HepG2 (cell line): ENCODE results near the gene GALNT9. TPM values are rescaled to one million over a fixed set of nuclear protein-coding genes. Genes with fewer than 3 reads are reported as not detected.

Experiments used
- ATAC-seq: fragments of 200-7000 bp; cut with Tn5 transposase; 3 replicates; pipeline ENCODE4 v1.9.1; 2020; ENCODE audit warnings: mild to moderate bottlenecking, moderate library complexity
- BruUV-seq: library from RNA; stranded (reverse); fragments of 400-500 nt; replicated peaks from 2 replicates; lab custom pipeline; 2021; lab: Mats Ljungman, UMichigan
- CTCF ChIA-PET: fragments of 300-600 bp; formaldehyde crosslinking; extraction: SDS; loops from one replicate; lab custom pipeline; 2021; ENCODE audit warnings: low total read pairs, inconsistent platforms, low intra/inter-chr PET ratio; lab: Yijun Ruan, JAX
- POLR2A ChIA-PET: fragments of 350-600 bp; sonication (Branson Sonifier 250); formaldehyde crosslinking; loops from one replicate; lab custom pipeline; 2020; ENCODE audit warnings: antibody characterized with exemption, inconsistent platforms; lab: Yijun Ruan, JAX
- DNase-seq: peaks from one replicate; pipeline ENCODE4 v3.0.0-alpha.2; 2015; ENCODE audit warnings: low spot score
- FAIRE-seq: peaks from 3 replicates; lab custom pipeline; 2011; peaks lifted over from hg19 to GRCh38; lab: Jason Lieb, UNC
- H2AFZ ChIP-seq: one replicate; pipeline ENCODE4 v1.6.1; 2011; ENCODE audit warnings: low read length, inconsistent platforms
- H3K27ac ChIP-seq: fragments of 300-600 bp; 3 replicates; pipeline ENCODE4 v1.8.0; 2011; ENCODE audit warnings: mixed run types, mild to moderate bottlenecking, mixed read lengths, low read length, inconsistent platforms; ENCODE audit not compliant: insufficient read depth; ENCODE audit errors: extremely low read length
- H3K27me3 ChIP-seq, 2 experiments: fragments of 200-600 bp in 1 of 2; 2 replicates in 1 of 2; 3 replicates in 1 of 2; pipeline versions ENCODE4 v1.6.0 to v1.8.0; 2011; ENCODE audit warnings: low read length in 2 of 2, mild to moderate bottlenecking in 2 of 2, moderate library complexity in 2 of 2, inconsistent platforms in 1 of 2; ENCODE audit not compliant: insufficient read depth in 2 of 2, control insufficient read depth in 1 of 2
- H3K36me3 ChIP-seq, 2 experiments: fragments of 200-600 bp in 1 of 2; replicated peaks in 1 of 2; 2 replicates in 1 of 2; 3 replicates in 1 of 2; pipeline versions ENCODE4 v1.5.1 to v1.8.0; 2011; ENCODE audit warnings: low read length in 2 of 2, inconsistent platforms in 1 of 2; ENCODE audit not compliant: insufficient read depth in 2 of 2, control insufficient read depth in 1 of 2
- H3K4me1 ChIP-seq: 2 replicates; pipeline ENCODE4 v1.5.1; 2012; ENCODE audit warnings: low read length, inconsistent platforms; ENCODE audit not compliant: insufficient read depth
- H3K4me2 ChIP-seq: 2 replicates; pipeline ENCODE4 v1.6.0; 2011; ENCODE audit warnings: low read depth, low read length, inconsistent platforms
- H3K4me3 ChIP-seq, 3 experiments: fragments of 200-600 bp in 1 of 3; sonication (generic), shearing (Covaris generic) in 1 of 3; replicated peaks in 1 of 3; 2 replicates each; pipeline ENCODE4 v1.5.1; 2011 to 2016; ENCODE audit warnings: low read length in 3 of 3, inconsistent platforms in 2 of 3, low read depth in 2 of 3, mild to moderate bottlenecking in 2 of 3, control low read depth in 1 of 3, mixed read lengths in 1 of 3; ENCODE audit not compliant: insufficient read depth in 1 of 3
- H3K79me2 ChIP-seq: one replicate; pipeline ENCODE4 v1.6.1; 2011; ENCODE audit warnings: low read length, inconsistent platforms; ENCODE audit not compliant: insufficient read depth
- H3K9ac ChIP-seq: 2 replicates; pipeline ENCODE4 v1.6.0; 2011; ENCODE audit warnings: mild to moderate bottlenecking, low read depth, low read length, inconsistent platforms; ENCODE audit not compliant: insufficient read depth
- H3K9me3 ChIP-seq: 2 replicates; pipeline ENCODE4 v1.5.1; 2012; ENCODE audit warnings: mild to moderate bottlenecking, low read length
- H4K20me1 ChIP-seq: 2 replicates; pipeline ENCODE4 v1.6.0; 2011; ENCODE audit warnings: inconsistent platforms, mild to moderate bottlenecking, low read length, moderate library complexity; ENCODE audit not compliant: insufficient read depth
- ELF1 ChIP-seq: sonication (generic); formaldehyde crosslinking; IDR thresholded peaks from 2 replicates; pipeline ENCODE4 v1.4.0; 2020; ENCODE audit warnings: missing genetic modification reagents
- HNRNPUL1 ChIP-seq: fragments of 200-400 bp; formaldehyde crosslinking; IDR thresholded peaks from 2 replicates; pipeline ENCODE4 v1.6.1; 2017; ENCODE audit warnings: low read depth, mild to moderate bottlenecking, low read length, moderate library complexity
- IRX3 ChIP-seq: sonication (generic); formaldehyde crosslinking; IDR thresholded peaks from 2 replicates; pipeline ENCODE4 v1.8.1; 2023; ENCODE audit warnings: mild to moderate bottlenecking, low read depth, missing genetic modification reagents, borderline replicate concordance
- NFATC3 ChIP-seq: sonication (generic); formaldehyde crosslinking; IDR thresholded peaks from 2 replicates; pipeline ENCODE4 v1.5.1; 2020; ENCODE audit warnings: mild to moderate bottlenecking, missing genetic modification reagents
- POGK ChIP-seq: sonication (generic); formaldehyde crosslinking; conservative IDR thresholded peaks from 2 replicates; pipeline ENCODE4 v1.8.0; 2022; ENCODE audit warnings: mild to moderate bottlenecking, moderate library complexity, missing genetic modification reagents
- PRDM4 ChIP-seq: sonication (generic); formaldehyde crosslinking; IDR thresholded peaks from 2 replicates; pipeline ENCODE4 v1.9.0; 2021; ENCODE audit warnings: missing genetic modification reagents, borderline replicate concordance
- PRPF4 ChIP-seq: fragments of 200-400 bp; formaldehyde crosslinking; IDR thresholded peaks from 2 replicates; pipeline ENCODE4 v1.6.1; 2016; ENCODE audit warnings: low read length, low read depth; ENCODE audit not compliant: poor library complexity, severe bottlenecking
- SP2 ChIP-seq: sonication (generic); formaldehyde crosslinking; IDR thresholded peaks from 2 replicates; pipeline ENCODE4 v1.5.1; 2020; ENCODE audit warnings: mild to moderate bottlenecking, missing genetic modification reagents
- SRSF4 ChIP-seq: fragments of 200-400 bp; formaldehyde crosslinking; IDR thresholded peaks from one replicate; pipeline ENCODE4 v1.6.1; 2018; ENCODE audit warnings: mild to moderate bottlenecking, low read depth, low read length, moderate library complexity; ENCODE audit not compliant: poor library complexity, severe bottlenecking
- ZFYVE20 ChIP-seq: sonication (generic); formaldehyde crosslinking; IDR thresholded peaks from 2 replicates; pipeline ENCODE4 v1.8.0; 2023; ENCODE audit warnings: low read depth, mild to moderate bottlenecking, moderate library complexity, missing genetic modification reagents, borderline replicate concordance
- ZNF260 ChIP-seq: sonication (generic); formaldehyde crosslinking; IDR thresholded peaks from 2 replicates; pipeline ENCODE4 v1.4.0; 2020; ENCODE audit warnings: missing genetic modification reagents, low read depth, mild to moderate bottlenecking, borderline replicate concordance
- ZNF282 ChIP-seq: fragments of 450-650 bp; IDR thresholded peaks from 2 replicates; pipeline ENCODE4 v1.6.1; 2018; ENCODE audit not compliant: partially characterized antibody
- ZNF383 ChIP-seq: sonication (generic); formaldehyde crosslinking; IDR thresholded peaks from 2 replicates; pipeline ENCODE4 v1.4.0; 2020; ENCODE audit warnings: missing genetic modification reagents, mild to moderate bottlenecking, borderline replicate concordance
- ZNF563 ChIP-seq: sonication (generic); formaldehyde crosslinking; IDR thresholded peaks from 2 replicates; pipeline ENCODE4 v1.8.0; 2022; ENCODE audit warnings: mild to moderate bottlenecking, moderate library complexity, missing genetic modification reagents
- WGBS: methylation state at CpG from one replicate; pipeline ENCODE4 v1.1.6; 2017; ENCODE audit warnings: low lambda C conversion rate; 5-methylcytosine and 5-hydroxymethylcytosine counted together
- in situ Hi-C: cut with HindIII; loops from 2 replicates; pipeline ENCODE4 v1.10.0; 2017; ENCODE audit warnings: low pct_unique_long_range_greater_than_20kb; ENCODE audit not compliant: extremely low pct_ligation_motif_present
- intact Hi-C: fragments of 100-400 bp; cut with micrococcal nuclease; formaldehyde crosslinking; loops from one replicate; pipeline ENCODE4 v1.10.0; 2022; ENCODE audit not compliant: unreplicated experiment
- polyA plus RNA-seq, 8 experiments: library from polyadenylated mRNA; depleted of rRNA in 3 of 8; stranded (reverse) in 7 of 8; unstranded in 1 of 8; fragments of >200 nt; fragmentation: Illumina TruSeq in 4 of 8; extraction: Trizol in 4 of 8; gene quantifications; 2 replicates each; pipeline versions ENCODE4 v1.2.1 to v1.2.3, GENCODE V29; 2011 to 2016; ENCODE audit warnings: low read depth in 4 of 8, missing spikeins in 1 of 8, mixed read lengths in 1 of 8; ENCODE audit not compliant: insufficient read depth in 1 of 8
- total RNA-seq, 5 experiments: library from RNA; depleted of rRNA; stranded (reverse); fragments of >200 nt; fragmentation: Illumina TruSeq; extraction: Trizol; gene quantifications; 2 replicates each; pipeline ENCODE4 v1.2.3, GENCODE V29; 2016; ENCODE audit warnings: low read depth in 1 of 5
- TF ChIP-seq, protein P1 (sequence below): sonication (generic); formaldehyde crosslinking; conservative IDR thresholded peaks from 2 replicates; pipeline ENCODE4 v1.4.0; 2020; ENCODE audit warnings: missing genetic modification reagents

The GALNT9 gene
- total and polyA plus RNA-seq, 2 of the 13 experiments (the other 11 are each of a cell fraction or from before 2014, with no cell fraction given), result 0.04 TPM; not detected in 1

- H3K4me1 ChIP-seq, result peaks cover 31% of the 10 kb centered on the region
- peaks cover 19 to 87% of the 10 kb centered on the region in 2 experiments; a peak in 4 of 5 replicates for H3K27me3 ChIP-seq
- no peak overlapping the region for H2AFZ ChIP-seq
- no peak overlapping the region for H3K4me2 ChIP-seq
- H3K36me3 ChIP-seq, result no peaks in the 10 kb centered on the region
- no peak for TF ChIP-seq ZNF383 (CRISPR knock-in tag)
- TF ChIP-seq ELF1 (CRISPR knock-in tag), result no peak
- no peak for TF ChIP-seq PRPF4
- TF ChIP-seq ZFYVE20 (CRISPR knock-in tag), result no peak
- no peak for TF ChIP-seq SRSF4
- no peak for TF ChIP-seq SP2 (CRISPR knock-in tag)
- TF ChIP-seq ZNF563 (CRISPR knock-in tag), result no peak
- TF ChIP-seq HNRNPUL1, result no peak
- no peak for TF ChIP-seq NFATC3 (CRISPR knock-in tag)
- TF ChIP-seq, protein P1, sequence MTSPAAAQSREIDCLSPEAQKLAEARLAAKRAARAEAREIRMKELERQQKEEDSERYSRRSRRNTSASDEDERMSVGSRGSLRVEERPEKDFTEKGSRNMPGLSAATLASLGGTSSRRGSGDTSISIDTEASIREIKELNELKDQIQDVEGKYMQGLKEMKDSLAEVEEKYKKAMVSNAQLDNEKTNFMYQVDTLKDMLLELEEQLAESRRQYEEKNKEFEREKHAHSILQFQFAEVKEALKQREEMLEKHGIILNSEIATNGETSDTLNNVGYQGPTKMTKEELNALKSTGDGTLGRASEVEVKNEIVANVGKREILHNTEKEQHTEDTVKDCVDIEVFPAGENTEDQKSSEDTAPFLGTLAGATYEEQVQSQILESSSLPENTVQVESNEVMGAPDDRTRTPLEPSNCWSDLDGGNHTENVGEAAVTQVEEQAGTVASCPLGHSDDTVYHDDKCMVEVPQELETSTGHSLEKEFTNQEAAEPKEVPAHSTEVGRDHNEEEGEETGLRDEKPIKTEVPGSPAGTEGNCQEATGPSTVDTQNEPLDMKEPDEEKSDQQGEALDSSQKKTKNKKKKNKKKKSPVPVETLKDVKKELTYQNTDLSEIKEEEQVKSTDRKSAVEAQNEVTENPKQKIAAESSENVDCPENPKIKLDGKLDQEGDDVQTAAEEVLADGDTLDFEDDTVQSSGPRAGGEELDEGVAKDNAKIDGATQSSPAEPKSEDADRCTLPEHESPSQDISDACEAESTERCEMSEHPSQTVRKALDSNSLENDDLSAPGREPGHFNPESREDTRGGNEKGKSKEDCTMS, result no peak
- no peak for TF ChIP-seq ZNF260
- TF ChIP-seq ZNF282, result no peak
- no peak for TF ChIP-seq IRX3 (CRISPR knock-in tag)
- no peak for TF ChIP-seq PRDM4 (CRISPR knock-in tag)
- TF ChIP-seq POGK (CRISPR knock-in tag), result no peak
- CTCF ChIA-PET, result no interaction called here
- intact Hi-C loops (no loop called here), in situ Hi-C loops (no loop called here)
- no peak for DNase-seq
- POLR2A ChIA-PET, result no interaction called here
- no peak for ATAC-seq
- no peak overlapping the region for H3K4me3 ChIP-seq
- no peak overlapping the region for H3K9ac ChIP-seq
- WGBS, result 13% methylated on average over 3 of the region's 12 CpGs
- no TSS peak for BruUV-seq
- H3K27ac ChIP-seq, result no peak overlapping the region
- H4K20me1 ChIP-seq, result peaks cover 3% of the 10 kb centered on the region; the same call in 1 of the 2 replicates
- H3K79me2 ChIP-seq, result no peaks in the 10 kb centered on the region
- H3K9me3 ChIP-seq, result no peaks in the 10 kb centered on the region
- no peak for FAIRE-seq
Measured at GRCh38 chr12:132280406-132280805, 49.0 kb downstream of the GALNT9 start.
